Suprapubic skin (tissue), 4 donors: ENCODE results near the gene C1orf226. TPM values are rescaled to one million over a fixed set of nuclear protein-coding genes. Genes with fewer than 3 reads are reported as not detected.
A peak's percentile ranks its signal among the peaks of the same experiment; 100 is the strongest.

ENCODE experiments used
- DNase-seq, 2 donors: peaks; one replicate each; pipeline ENCODE4 v3.0.0-alpha.2; 2019; ENCODE audit warnings: low spot score in 2 of 2
- H3K27ac ChIP-seq: fragments of 200-600 bp; sonication (generic); one replicate; pipeline ENCODE4 v1.5.1; 2019
- H3K27me3 ChIP-seq: fragments of 200-600 bp; sonication (generic); one replicate; pipeline ENCODE4 v1.5.1; 2019
- H3K36me3 ChIP-seq: fragments of 200-600 bp; sonication (generic); one replicate; pipeline ENCODE4 v1.5.1; 2019
- H3K4me1 ChIP-seq: fragments of 200-600 bp; sonication (generic); one replicate; pipeline ENCODE4 v1.5.1; 2019
- H3K4me3 ChIP-seq: fragments of 200-600 bp; sonication (generic); one replicate; pipeline ENCODE4 v1.5.1; 2019; ENCODE audit warnings: mild to moderate bottlenecking
- H3K9me3 ChIP-seq: fragments of 200-600 bp; sonication (generic); one replicate; pipeline ENCODE4 v1.5.1; 2019
- EP300 ChIP-seq: sonication (generic); formaldehyde crosslinking; IDR thresholded peaks from one replicate; pipeline ENCODE4 v1.6.1; 2017; ENCODE audit warnings: antibody characterized with exemption
- POLR2A ChIP-seq, 2 donors: fragments of 450-650 bp; IDR thresholded peaks; one replicate each; pipeline ENCODE4 v1.6.1; 2017; ENCODE audit warnings: antibody characterized with exemption in 2 of 2, mild to moderate bottlenecking in 2 of 2, moderate library complexity in 2 of 2
- POLR2AphosphoS5 ChIP-seq, 3 donors: sonication (generic); formaldehyde crosslinking; IDR thresholded peaks; one replicate each; pipeline ENCODE4 v1.6.1; 2017; ENCODE audit warnings: antibody characterized with exemption in 3 of 3
- WGBS: methylation state at CpG from one replicate; pipeline ENCODE4 v1.1.5; 2018; 5-methylcytosine and 5-hydroxymethylcytosine counted together
- total RNA-seq, 4 donors: library from RNA; depleted of rRNA; stranded (reverse); fragments of >200 nt; gene quantifications; one replicate each; pipeline ENCODE4 v1.1.0, GENCODE V29; 2016
- TF ChIP-seq, protein P1 (sequence below), 2 donors: fragments of 200-600 bp in 1 of 2; fragments of 450-650 bp in 1 of 2; sonication (generic) in 1 of 2; IDR thresholded peaks; one replicate each; pipeline ENCODE4 v1.5.1; 2016 to 2019; ENCODE audit warnings: antibody characterized with exemption in 2 of 2, mild to moderate bottlenecking in 1 of 2, moderate library complexity in 1 of 2

C1orf226 gene
- total RNA-seq, 4 donors from 2014 or later, result 3.1 to 14.0 (median 8.9) TPM

DNA sequence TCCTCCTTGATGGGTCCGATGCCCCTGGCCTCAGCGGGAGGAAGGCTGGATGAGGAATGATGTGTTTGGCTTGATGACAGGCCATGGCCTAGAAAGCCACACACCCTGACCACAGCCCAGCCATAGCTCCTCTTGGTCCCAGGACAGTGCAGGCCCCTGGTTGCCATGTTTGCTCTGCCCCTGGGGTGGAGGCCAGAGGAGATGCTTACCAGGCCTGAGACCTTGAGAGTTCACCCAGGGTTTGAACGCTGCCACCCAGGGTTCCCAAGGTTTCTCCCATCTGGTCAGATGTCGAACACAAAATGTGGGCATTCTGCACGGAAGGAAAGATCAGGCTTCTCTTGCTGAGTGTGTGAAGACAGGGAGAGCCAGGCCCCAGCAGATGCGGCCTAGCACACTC lies 2.6 kb downstream of the C1orf226 start:
- Histone ChIP-seq H3K27me3 (no peaks in the 10 kb centered on the region), H3K4me1 (peaks cover 16% of the 10 kb centered on the region), H3K9me3 (no peaks in the 10 kb centered on the region), H3K36me3 (no peaks in the 10 kb centered on the region), H3K4me3 (no peak overlapping the region), H3K27ac (no peak overlapping the region)
- TF ChIP-seq POLR2A (IDR thresholded peaks at IDR 0.05) (no peak), POLR2AphosphoS5 (IDR thresholded peaks at IDR 0.05) (no peak), EP300 (no peak)
- TF ChIP-seq, protein P1, sequence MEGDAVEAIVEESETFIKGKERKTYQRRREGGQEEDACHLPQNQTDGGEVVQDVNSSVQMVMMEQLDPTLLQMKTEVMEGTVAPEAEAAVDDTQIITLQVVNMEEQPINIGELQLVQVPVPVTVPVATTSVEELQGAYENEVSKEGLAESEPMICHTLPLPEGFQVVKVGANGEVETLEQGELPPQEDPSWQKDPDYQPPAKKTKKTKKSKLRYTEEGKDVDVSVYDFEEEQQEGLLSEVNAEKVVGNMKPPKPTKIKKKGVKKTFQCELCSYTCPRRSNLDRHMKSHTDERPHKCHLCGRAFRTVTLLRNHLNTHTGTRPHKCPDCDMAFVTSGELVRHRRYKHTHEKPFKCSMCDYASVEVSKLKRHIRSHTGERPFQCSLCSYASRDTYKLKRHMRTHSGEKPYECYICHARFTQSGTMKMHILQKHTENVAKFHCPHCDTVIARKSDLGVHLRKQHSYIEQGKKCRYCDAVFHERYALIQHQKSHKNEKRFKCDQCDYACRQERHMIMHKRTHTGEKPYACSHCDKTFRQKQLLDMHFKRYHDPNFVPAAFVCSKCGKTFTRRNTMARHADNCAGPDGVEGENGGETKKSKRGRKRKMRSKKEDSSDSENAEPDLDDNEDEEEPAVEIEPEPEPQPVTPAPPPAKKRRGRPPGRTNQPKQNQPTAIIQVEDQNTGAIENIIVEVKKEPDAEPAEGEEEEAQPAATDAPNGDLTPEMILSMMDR (IDR thresholded peaks at IDR 0.05), result no peak
- peak in 1 of 2 donors; percentile 37 for DNase-seq
- 74% methylated on average over 5 of the region's 6 CpGs for WGBS

- 88% methylated on average over 10 of the region's 10 CpGs for whole genome bisulfite sequencing
- H3K36me3 ChIP-seq, result no peaks in the 10 kb centered on the region
- DNase-seq, result peak in 1 of 2 donors; percentile 31
Observed at GRCh38 chr1:162384601-162385279, 3.2 kb downstream of the C1orf226 start.

DNA sequence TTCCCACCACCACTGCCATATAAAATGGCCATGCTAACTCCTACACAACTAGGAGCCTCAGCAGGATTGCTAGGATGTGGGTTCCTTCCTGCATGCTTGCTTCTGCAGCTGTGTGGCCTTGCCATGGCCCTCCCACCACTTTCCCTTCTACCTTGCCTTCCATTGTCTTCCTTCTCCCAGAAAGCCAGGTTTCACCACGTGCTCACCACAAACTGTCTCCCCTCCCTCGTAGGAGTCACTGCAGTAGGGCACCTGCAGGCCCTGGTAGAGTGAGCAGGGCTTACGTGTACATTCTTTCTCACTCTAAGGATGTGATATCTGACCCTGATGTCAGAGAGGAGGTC lies 3.7 kb downstream of the C1orf226 start:
- H3K27me3 ChIP-seq, result no peaks in the 10 kb centered on the region
- H3K27ac ChIP-seq, result no peak overlapping the region
- H3K4me3 ChIP-seq, result no peak overlapping the region
- no peaks in the 10 kb centered on the region for H3K9me3 ChIP-seq
- WGBS, result 95% methylated on average over 3 of the region's 3 CpGs
- peaks cover 25% of the 10 kb centered on the region for H3K4me1 ChIP-seq
- TF ChIP-seq EP300 (no peak), POLR2A (IDR thresholded peaks at IDR 0.05) (no peak)
- no peaks in the 10 kb centered on the region for H3K36me3 ChIP-seq
- DNase-seq, result peak in 1 of 2 donors; percentile 31

More at GRCh38 chr1:162384601-162385279, 3.2 kb downstream of the C1orf226 start:
- no peaks in the 10 kb centered on the region for H3K9me3 ChIP-seq
- TF ChIP-seq POLR2A (IDR thresholded peaks at IDR 0.05) (no peak), POLR2AphosphoS5 (IDR thresholded peaks at IDR 0.05) (no peak), EP300 (no peak)
- TF ChIP-seq, protein P1 (IDR thresholded peaks at IDR 0.05), result no peak
- H3K27me3 ChIP-seq, result no peaks in the 10 kb centered on the region
- no peak overlapping the region for H3K27ac ChIP-seq
- H3K4me3 ChIP-seq, result no peak overlapping the region
- H3K4me1 ChIP-seq, result peaks cover 21% of the 10 kb centered on the region

DNA sequence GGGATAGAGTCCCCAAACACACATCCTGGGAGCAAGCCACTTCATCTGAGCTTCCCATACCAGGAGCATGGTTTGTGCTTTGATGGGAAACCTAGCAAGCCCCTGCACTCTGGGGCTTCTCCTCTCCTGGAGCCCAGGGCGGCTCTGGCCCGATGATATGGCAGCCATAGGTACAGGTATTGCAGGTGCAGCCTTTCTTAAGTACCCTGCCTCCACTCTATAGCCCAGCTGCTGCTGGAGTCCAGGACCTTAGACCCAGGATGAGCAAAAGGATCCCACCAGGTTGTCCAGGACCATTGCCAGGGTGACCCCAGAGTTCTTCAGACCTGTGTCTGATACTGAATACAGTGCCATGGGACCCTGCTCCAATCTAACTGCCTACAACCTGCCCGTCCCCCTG lies 4.2 kb downstream of the C1orf226 start:
- WGBS, result 91% methylated on average over 3 of the region's 3 CpGs
- TF ChIP-seq EP300, result no peak
- Histone ChIP-seq H3K27ac (no peak overlapping the region), H3K9me3 (no peaks in the 10 kb centered on the region), H3K4me3 (no peak overlapping the region), H3K27me3 (no peaks in the 10 kb centered on the region), H3K4me1 (peaks cover 25% of the 10 kb centered on the region), H3K36me3 (no peaks in the 10 kb centered on the region)
- peak in 1 of 2 donors; percentile 28 for DNase-seq

GRCh38 chr1:162386292-162387225 lies 5.0 kb downstream of the C1orf226 start:
- 89% methylated on average over 8 of the region's 8 CpGs for WGBS
- H3K27me3 ChIP-seq, result no peaks in the 10 kb centered on the region
- no peak for DNase-seq
- TF ChIP-seq EP300 (no peak), POLR2AphosphoS5 (IDR thresholded peaks at IDR 0.05) (no peak), POLR2A (IDR thresholded peaks at IDR 0.05) (no peak)
- TF ChIP-seq, protein P1 (IDR thresholded peaks at IDR 0.05), result no peak
- H3K4me3 ChIP-seq, result no peak overlapping the region
- no peak overlapping the region for H3K27ac ChIP-seq
- H3K9me3 ChIP-seq, result no peaks in the 10 kb centered on the region
- H3K4me1 ChIP-seq, result peaks cover 22% of the 10 kb centered on the region
- no peaks in the 10 kb centered on the region for H3K36me3 ChIP-seq
